ENCODE data around the gene MTHFSD. TPM values are rescaled to one million over a fixed set of nuclear protein-coding genes. Genes with fewer than 3 reads are reported as not detected.

Gene MTHFSD
- polyA plus RNA-seq, 1 donor (not counting 4 experiments of a cell fraction or from before 2014, with no cell fraction given), result 14.7 TPM

DNA sequence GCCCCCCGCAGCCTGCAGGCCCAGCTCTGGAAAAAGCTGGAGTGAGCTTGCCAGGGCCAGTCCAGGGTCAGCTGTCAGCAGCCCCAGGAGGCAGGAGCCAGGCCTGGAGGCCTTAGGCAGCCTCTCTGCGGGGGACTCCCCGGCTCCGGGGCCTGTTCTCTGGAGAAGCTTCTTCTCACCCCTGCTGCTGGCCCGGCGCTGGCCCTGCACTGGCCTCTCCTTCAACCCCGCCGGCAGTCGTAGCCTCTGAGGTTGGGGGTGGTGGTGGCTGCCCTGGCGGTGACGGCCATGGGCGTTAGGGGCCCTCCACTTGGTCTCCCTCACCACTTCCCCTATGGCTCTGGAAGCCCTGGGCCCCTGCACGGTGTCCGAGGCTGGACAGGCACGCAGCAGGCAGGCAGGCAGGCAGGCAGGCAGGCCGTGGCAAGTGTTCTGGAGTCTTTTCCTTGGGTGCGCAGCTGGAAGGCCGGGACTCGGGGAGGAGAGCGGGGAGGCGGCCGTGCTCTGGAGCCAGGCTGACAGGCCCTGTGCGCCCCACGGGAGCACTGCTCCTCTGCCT is 42.7 kb downstream of the MTHFSD start:
- TF ChIP-seq CTCF (optimal IDR thresholded peaks at IDR 0.05 in 1 of 3, IDR thresholded peaks at IDR 0.05 in 1 of 3, conservative IDR thresholded peaks at IDR 0.05 in 1 of 3; ENCODE audit: extremely low read depth in 1 of 3, insufficient read depth in 2 of 3, low read length in 3 of 3) (no peak), EZH2 (IDR thresholded peaks at IDR 0.05; ENCODE audit: low read length) (no peak)
- no peak for DNase-seq (ENCODE audit: low read depth, low spot score)
- peaks cover 98% of the 10 kb centered on the region for H3K27me3 ChIP-seq (ENCODE audit: control insufficient read depth, extremely low read depth, insufficient read depth, low read length)
- peaks cover 4% of the 10 kb centered on the region for H3K4me1 ChIP-seq (ENCODE audit: control insufficient read depth, extremely low read depth, insufficient read depth, low read length)
- no peaks in the 10 kb centered on the region for H3K36me3 ChIP-seq (ENCODE audit: control insufficient read depth in 2 of 2, extremely low read depth in 1 of 2, insufficient read depth in 2 of 2, low read length in 2 of 2)
- H3K9ac ChIP-seq (ENCODE audit: control insufficient read depth, extremely low read depth, insufficient read depth, low read length), result no peak overlapping the region
- no peak overlapping the region for H3K4me3 ChIP-seq (ENCODE audit: control insufficient read depth in 2 of 3, extremely low read depth in 1 of 3, insufficient read depth in 2 of 3, low read depth in 1 of 3, low read length in 3 of 3)
- no peaks in the 10 kb centered on the region for H3K9me1 ChIP-seq (ENCODE audit: control insufficient read depth, extremely low read depth, insufficient read depth, low read length)
- H4K20me1 ChIP-seq (ENCODE audit: control insufficient read depth, extremely low read depth, insufficient read depth, low read length), result peaks cover 2% of the 10 kb centered on the region
- FAIRE-seq, result no peak
- no peak overlapping the region for H3K27ac ChIP-seq (ENCODE audit: control insufficient read depth, insufficient read depth, low read length)
- no peaks in the 10 kb centered on the region for H3K9me3 ChIP-seq (ENCODE audit: control insufficient read depth, low read depth, low read length)
- no peak overlapping the region for H2AFZ ChIP-seq (ENCODE audit: control insufficient read depth, low read length)
- no peak overlapping the region for H3K4me2 ChIP-seq (ENCODE audit: control insufficient read depth, extremely low read depth, insufficient read depth, low read depth, low read length)
- dilution Hi-C loops (cut with MboI; ENCODE audit: extremely low pct_ligation_motif_present, low sequenced_read_pairs), result loop anchor here (10.0 kb wide), 1 partner anchor 438 kb away; no protein-coding TSS in a partner anchor
- H3K79me2 ChIP-seq (ENCODE audit: control insufficient read depth, insufficient read depth, low read length), result no peaks in the 10 kb centered on the region

GRCh38 chr16:86511317-86512161 is 43.5 kb downstream of the MTHFSD start:
- Histone ChIP-seq H4K20me1 (ENCODE audit: control insufficient read depth, extremely low read depth, insufficient read depth, low read length) (peaks cover 2% of the 10 kb centered on the region), H3K79me2 (ENCODE audit: control insufficient read depth, insufficient read depth, low read length) (no peaks in the 10 kb centered on the region), H2AFZ (ENCODE audit: control insufficient read depth, low read length) (no peak overlapping the region), H3K27ac (ENCODE audit: control insufficient read depth, insufficient read depth, low read length) (no peak overlapping the region), H3K36me3 (ENCODE audit: control insufficient read depth in 2 of 2, extremely low read depth in 1 of 2, insufficient read depth in 2 of 2, low read length in 2 of 2) (no peaks in the 10 kb centered on the region), H3K9me3 (ENCODE audit: control insufficient read depth, low read depth, low read length) (no peaks in the 10 kb centered on the region), H3K9me1 (ENCODE audit: control insufficient read depth, extremely low read depth, insufficient read depth, low read length) (no peaks in the 10 kb centered on the region), H3K4me3 (ENCODE audit: control insufficient read depth in 2 of 3, extremely low read depth in 1 of 3, insufficient read depth in 2 of 3, low read depth in 1 of 3, low read length in 3 of 3) (no peak overlapping the region), H3K4me2 (ENCODE audit: control insufficient read depth, extremely low read depth, insufficient read depth, low read depth, low read length) (no peak overlapping the region), H3K27me3 (ENCODE audit: control insufficient read depth, extremely low read depth, insufficient read depth, low read length) (peaks cover 98% of the 10 kb centered on the region), H3K9ac (ENCODE audit: control insufficient read depth, extremely low read depth, insufficient read depth, low read length) (no peak overlapping the region), H3K4me1 (ENCODE audit: control insufficient read depth, extremely low read depth, insufficient read depth, low read length) (peaks cover 4% of the 10 kb centered on the region)
- DNase-seq (ENCODE audit: low read depth, low spot score) (no peak), FAIRE-seq (no peak)
- dilution Hi-C loops (cut with MboI; ENCODE audit: extremely low pct_ligation_motif_present, low sequenced_read_pairs), result loop anchor here (10.0 kb wide), 1 partner anchor 437 kb away; no protein-coding TSS in a partner anchor
- TF ChIP-seq CTCF (optimal IDR thresholded peaks at IDR 0.05 in 1 of 3, IDR thresholded peaks at IDR 0.05 in 1 of 3, conservative IDR thresholded peaks at IDR 0.05 in 1 of 3; ENCODE audit: extremely low read depth in 1 of 3, insufficient read depth in 2 of 3, low read length in 3 of 3) (no peak), EZH2 (IDR thresholded peaks at IDR 0.05; ENCODE audit: low read length) (no peak)
